Epithelial cell of esophagus (primary cell): Measurements from ENCODE around the gene ITFG1.

Experiments
- DNase-seq: peaks from one replicate; pipeline ENCODE4 v3.0.0; 2010; ENCODE audit warnings: low read depth
- H3K4me3 ChIP-seq: 2 replicates; pipeline ENCODE4 v1.5.1; 2011; ENCODE audit warnings: mild to moderate bottlenecking, low read length, control low read depth
- TF ChIP-seq, protein P1 (sequence below): IDR thresholded peaks from 2 replicates; pipeline ENCODE4 v1.5.1; 2011; ENCODE audit warnings: low read depth, mild to moderate bottlenecking, low read length, control low read depth, inconsistent platforms; ENCODE audit not compliant: insufficient read depth; ENCODE audit errors: missing control alignments

Gene ITFG1

DNA sequence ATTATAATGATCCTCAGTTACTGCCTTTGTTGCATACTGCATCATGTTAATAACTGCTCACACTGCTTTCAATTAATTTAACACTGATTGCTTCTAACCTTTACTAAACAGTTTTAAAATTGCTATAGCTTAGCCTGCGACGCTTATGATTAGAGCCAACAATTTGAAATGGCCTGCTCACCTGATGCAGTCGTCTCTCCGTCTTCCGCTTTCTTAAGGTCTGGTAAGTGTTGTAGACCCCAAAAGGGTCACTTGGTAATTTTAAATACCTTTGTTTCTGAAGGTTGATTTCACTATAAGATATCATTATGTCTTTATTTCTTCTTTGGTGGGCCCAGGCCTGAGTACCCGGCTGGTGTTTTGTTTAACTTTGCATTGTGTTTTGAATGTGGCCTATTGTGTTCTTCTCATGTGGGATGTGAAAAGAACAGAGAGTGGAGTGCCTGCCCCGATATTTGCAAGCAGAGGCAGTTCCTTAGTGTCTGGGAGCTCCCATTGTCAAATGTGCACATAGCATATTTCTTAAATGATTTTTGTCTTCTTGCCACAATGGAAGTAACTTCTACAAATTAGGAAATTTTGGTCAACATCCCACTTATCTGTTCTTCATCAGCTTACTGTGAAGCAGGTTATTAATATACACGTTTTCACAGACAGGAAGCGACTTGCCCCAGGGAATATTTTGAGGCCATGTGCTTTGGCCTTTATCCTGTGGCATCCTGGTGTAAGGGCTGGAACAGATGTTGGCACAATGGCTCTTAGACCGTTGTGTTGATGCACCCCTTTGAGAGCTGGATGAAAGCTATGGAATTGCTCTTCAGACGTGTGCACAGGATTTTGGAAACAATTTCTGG, 3.1 kb upstream of the ITFG1 start:
- no peak for DNase-seq
- no peak overlapping the region for H3K4me3 ChIP-seq
- TF ChIP-seq, protein P1, sequence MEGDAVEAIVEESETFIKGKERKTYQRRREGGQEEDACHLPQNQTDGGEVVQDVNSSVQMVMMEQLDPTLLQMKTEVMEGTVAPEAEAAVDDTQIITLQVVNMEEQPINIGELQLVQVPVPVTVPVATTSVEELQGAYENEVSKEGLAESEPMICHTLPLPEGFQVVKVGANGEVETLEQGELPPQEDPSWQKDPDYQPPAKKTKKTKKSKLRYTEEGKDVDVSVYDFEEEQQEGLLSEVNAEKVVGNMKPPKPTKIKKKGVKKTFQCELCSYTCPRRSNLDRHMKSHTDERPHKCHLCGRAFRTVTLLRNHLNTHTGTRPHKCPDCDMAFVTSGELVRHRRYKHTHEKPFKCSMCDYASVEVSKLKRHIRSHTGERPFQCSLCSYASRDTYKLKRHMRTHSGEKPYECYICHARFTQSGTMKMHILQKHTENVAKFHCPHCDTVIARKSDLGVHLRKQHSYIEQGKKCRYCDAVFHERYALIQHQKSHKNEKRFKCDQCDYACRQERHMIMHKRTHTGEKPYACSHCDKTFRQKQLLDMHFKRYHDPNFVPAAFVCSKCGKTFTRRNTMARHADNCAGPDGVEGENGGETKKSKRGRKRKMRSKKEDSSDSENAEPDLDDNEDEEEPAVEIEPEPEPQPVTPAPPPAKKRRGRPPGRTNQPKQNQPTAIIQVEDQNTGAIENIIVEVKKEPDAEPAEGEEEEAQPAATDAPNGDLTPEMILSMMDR: no peak

DNA sequence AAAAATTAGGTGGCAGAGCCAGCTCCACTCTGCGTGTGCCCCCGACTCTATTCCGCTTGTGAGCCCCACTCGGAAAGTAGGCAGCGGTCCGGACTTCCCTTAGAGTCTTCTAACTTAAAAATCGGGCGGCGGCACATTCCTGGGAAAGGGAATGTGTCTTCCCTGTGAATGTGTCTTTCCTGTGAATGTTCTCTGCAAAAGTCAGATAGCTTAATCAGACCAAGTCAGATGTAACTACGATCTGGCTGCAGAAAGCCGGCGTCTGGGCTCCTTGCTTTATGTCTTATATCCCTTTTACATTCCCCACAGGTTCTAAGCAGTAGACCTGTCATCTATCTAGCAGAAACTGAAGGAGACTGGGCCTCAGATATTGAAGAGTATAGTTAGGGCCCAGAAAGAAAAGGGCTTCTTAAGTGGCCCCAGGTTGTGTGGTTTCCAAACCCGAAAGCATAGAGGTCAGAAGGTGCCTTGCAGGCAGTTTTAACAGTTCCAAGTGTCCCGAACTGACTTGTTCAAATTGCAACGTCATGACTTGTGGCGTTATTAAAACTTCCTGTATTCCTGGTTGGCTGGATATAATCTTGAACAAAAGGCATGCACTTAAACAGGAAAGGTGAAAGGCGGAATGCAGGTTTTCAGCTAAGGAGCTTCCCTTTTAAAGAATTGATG, 869 bp upstream of the ITFG1 start:
- TF ChIP-seq, protein P1: no peak
- peak; percentile 78 for DNase-seq
- H3K4me3 ChIP-seq: peak overlapping the region; percentile 98

DNA sequence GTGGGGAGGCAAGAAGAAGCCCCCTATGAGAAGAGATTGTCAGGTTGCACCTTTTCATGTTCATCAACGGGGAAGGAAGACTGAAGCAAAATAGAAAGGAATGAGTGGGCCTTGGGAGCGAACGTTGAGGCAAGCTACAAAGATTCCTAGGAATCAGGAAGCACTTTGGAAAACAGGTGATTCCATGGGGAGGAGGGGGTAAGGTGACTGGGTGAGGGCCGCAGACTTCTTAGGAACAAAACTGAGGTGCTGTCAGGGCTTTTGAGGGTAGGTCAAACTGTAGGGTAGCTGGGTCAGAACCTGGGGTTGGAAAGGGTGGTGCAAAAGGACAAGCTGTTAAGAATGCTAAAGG, 528 bp downstream of the ITFG1 start:
- peak; percentile 39 for DNase-seq
- TF ChIP-seq, protein P1: no peak
- peak overlapping the region; percentile 98 for H3K4me3 ChIP-seq

DNA sequence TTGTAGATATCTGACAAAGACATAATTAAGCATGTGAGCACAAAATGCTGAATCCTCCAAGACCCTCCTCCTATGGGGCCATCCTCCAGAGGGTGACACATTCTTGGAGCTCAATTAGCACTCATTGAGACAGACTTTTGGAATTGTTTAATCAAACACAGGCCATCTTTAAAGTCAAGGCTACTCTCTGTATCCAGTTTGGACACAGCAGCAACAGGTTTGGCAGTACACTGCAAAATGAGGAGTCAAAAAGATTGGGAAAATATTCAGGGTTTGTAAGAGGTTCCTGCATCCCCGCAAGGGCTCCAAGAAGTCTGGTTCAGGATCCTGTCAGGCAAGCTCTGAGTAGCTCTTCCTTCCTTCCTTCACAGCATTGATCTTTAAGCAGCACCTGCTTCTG, 1.3 kb downstream of the ITFG1 start:
- peak overlapping the region; percentile 98 for H3K4me3 ChIP-seq
- TF ChIP-seq, protein P1: no peak

DNA sequence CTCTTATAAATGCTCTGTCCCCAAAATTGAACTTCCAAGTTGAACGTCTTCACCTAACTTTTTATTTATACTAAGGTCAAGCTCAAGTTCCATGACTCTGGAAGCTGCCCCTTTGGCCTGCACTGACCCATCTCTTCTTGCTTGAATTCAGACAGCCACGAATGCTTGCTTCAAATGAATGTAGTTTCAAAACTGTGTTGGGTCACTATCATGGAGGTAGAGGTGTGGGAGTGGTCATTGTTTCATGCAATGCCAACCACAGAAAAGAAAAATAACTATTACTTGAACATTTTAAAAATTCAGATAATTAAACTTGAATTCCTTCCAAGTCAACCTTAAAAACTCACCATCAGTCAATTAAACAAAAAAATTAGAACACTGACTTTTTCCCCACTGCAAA, 2.5 kb downstream of the ITFG1 start:
- DNase-seq: no peak
- TF ChIP-seq, protein P1: no peak
- H3K4me3 ChIP-seq: no peak overlapping the region

More for the DNA sequence above, 1.3 kb downstream of the ITFG1 start:
- no peak for DNase-seq

DNA sequence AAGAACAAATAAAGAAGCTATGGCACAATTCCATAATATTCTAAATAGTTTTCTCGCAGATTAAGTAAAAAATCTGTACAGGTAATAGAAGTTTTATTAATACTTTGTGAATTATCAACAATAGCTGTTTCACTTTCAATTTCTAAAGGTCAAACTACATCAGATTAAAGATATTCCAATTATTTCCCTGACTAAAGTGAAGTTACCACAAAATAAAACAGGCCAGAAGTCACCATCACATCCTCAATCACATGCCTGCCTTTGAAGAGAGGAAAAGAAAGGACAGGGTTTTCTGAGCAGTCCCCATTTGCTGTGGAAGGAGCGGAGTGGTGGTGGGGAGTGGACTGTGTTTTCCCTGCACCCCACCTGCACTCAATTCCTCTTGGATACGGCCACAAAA, 11.1 kb downstream of the ITFG1 start:
- TF ChIP-seq, protein P1: no peak
- DNase-seq: no peak
- no peak overlapping the region for H3K4me3 ChIP-seq
